ENCODE results near the gene DCTN2. TPM values are rescaled to one million over a fixed set of nuclear protein-coding genes. Genes with fewer than 3 reads are reported as not detected.

DCTN2 gene
- total RNA-seq, 2 experiments from 2014 or later: 68.4 to 97.2 TPM

DNA sequence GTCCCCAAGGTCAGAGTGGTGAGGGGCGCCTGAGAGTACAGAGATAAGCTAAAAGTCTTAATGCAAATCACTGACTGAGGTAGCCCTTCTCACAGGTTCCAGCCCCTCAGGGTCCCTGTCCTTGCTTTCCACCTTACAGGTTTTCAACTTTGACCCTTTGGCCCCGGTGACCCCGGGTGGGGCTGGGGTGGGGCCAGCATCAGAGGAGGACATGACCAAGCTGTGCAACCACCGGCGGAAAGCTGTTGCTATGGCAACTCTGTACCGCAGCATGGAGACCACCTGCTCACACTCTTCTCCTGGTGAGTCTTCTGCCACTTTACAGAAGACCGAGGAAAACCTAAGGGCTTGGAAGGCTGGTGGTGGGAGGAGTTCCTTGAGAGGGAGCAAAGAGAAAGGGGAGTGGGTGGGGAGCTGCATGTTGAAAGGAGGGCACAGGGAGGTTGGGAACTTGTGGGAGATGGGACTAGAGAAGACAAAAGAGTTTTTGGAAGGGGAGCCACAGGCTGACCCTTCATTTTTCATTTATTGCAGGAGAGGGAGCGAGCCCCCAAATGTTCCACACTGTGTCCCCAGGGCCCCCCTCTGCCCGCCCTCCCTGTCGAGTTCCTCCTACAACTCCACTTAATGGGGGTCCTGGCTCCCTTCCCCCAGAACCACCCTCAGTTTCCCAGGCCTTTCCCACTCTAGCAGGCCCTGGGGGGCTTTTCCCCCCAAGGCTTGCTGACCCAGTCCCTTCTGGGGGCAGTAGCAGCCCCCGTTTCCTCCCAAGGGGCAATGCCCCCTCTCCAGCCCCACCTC is 22.0 kb downstream of the DCTN2 start:
- Histone ChIP-seq H3K36me3 (ENCODE audit: insufficient read depth, low read length) (peaks cover 59% of the 10 kb centered on the region), H3K4me3 (ENCODE audit: low read depth, low read length, poor library complexity, severe bottlenecking) (peak overlapping the region; percentile 83), H2AFZ (ENCODE audit: low read length) (no peak overlapping the region), H3K9me3 (ENCODE audit: low read length) (no peaks in the 10 kb centered on the region), H3K9me2 (ENCODE audit: insufficient read depth, low read length) (no peaks in the 10 kb centered on the region), H3K4me2 (ENCODE audit: low read length) (peak overlapping the region; percentile 81), H3K27ac (ENCODE audit: low read depth, low read length, poor library complexity, severe bottlenecking) (peak overlapping the region; percentile 97), H3K79me2 (ENCODE audit: insufficient read depth, low read depth, low read length) (peaks cover 23% of the 10 kb centered on the region), H3K4me1 (ENCODE audit: insufficient read depth, low read length, poor library complexity, severe bottlenecking) (peaks cover 36% of the 10 kb centered on the region), H4K20me1 (ENCODE audit: insufficient read depth, low read length) (peaks cover 12% of the 10 kb centered on the region; the same call in 1 of the 2 replicates)
- no TSS peak for BruUV-seq (replicated peaks)
- intact Hi-C loops (cut with micrococcal nuclease; ENCODE audit: unreplicated experiment): loop anchor here (5.0 kb wide), 1 partner anchor 227 kb away; the partner anchor contains the start of gene CDK4
- no peak for DNase-seq (ENCODE audit: low spot score)
- TF ChIP-seq EZH2phosphoT487 (IDR thresholded peaks at IDR 0.05; ENCODE audit: borderline replicate concordance, low read depth, low read length): no peak
- TF ChIP-seq, protein P1, sequence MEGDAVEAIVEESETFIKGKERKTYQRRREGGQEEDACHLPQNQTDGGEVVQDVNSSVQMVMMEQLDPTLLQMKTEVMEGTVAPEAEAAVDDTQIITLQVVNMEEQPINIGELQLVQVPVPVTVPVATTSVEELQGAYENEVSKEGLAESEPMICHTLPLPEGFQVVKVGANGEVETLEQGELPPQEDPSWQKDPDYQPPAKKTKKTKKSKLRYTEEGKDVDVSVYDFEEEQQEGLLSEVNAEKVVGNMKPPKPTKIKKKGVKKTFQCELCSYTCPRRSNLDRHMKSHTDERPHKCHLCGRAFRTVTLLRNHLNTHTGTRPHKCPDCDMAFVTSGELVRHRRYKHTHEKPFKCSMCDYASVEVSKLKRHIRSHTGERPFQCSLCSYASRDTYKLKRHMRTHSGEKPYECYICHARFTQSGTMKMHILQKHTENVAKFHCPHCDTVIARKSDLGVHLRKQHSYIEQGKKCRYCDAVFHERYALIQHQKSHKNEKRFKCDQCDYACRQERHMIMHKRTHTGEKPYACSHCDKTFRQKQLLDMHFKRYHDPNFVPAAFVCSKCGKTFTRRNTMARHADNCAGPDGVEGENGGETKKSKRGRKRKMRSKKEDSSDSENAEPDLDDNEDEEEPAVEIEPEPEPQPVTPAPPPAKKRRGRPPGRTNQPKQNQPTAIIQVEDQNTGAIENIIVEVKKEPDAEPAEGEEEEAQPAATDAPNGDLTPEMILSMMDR (conservative IDR thresholded peaks at IDR 0.05; ENCODE audit: low read length): no peak
- CTCF ChIA-PET (ENCODE audit: unreplicated experiment): no interaction called here
- POLR2A ChIA-PET: interaction anchor here (1.8 to 2.2 kb wide), 2 partner anchors 8 to 16 kb away, joined by 8 to 17 read pairs; no protein-coding TSS in a partner anchor

DNA sequence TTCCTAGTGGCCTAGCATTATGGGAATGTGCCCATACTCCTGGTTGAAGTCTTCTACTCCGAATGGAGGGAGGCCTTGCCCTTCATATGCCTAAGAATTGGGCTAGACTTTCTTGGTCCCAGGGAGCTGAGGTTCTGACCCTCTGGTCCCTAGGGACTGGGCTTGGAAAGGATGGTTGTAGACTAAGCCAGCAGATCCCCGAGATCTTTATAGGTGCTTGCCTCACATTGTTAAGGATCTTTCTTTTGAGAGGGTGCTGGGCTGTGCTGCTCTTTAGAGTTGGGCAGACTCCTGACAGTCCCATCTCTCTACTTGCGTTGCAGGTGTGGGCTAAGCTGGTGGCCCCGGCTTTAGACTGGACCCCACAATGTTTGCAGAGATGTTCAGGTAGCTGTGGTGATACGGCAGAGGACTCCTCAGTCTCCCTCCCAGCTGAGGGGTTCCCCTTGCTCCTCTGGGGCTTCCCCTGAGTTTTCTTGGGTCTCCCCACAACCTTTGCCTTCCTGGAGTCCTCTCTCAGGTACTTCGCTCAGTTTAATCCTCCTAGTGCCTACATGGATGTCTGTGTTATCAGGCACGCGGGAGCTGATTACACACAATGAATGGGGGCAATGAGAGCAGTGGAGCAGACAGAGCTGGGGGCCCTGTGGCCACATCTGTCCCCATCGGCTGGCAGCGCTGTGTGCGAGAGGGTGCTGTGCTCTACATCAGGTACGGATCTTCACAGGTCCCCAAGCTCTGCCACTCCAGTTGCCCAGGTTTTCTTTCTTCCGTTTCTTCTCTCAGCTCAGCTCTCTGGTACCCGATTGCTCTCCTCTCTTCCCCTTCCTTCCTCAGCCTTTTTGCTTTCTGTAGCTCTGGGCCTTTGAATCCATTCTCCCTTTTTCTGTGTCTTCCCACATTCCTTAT is 23.0 kb downstream of the DCTN2 start:
- ChIA-PET CTCF (ENCODE audit: unreplicated experiment) (interaction anchor here (0.5 to 0.6 kb wide), 2 partner anchors 248 to 685 kb away, joined by 4 to 10 read pairs; partner anchors contain the start of gene EEF1AKMT3), POLR2A (interaction anchor here (1.8 to 2.2 kb wide), 2 partner anchors 9 to 17 kb away, joined by 8 to 17 read pairs; no protein-coding TSS in a partner anchor)
- Histone ChIP-seq H3K4me1 (ENCODE audit: insufficient read depth, low read length, poor library complexity, severe bottlenecking) (peaks cover 42% of the 10 kb centered on the region), H3K27ac (ENCODE audit: low read depth, low read length, poor library complexity, severe bottlenecking) (peak overlapping the region; percentile 97), H3K79me2 (ENCODE audit: insufficient read depth, low read depth, low read length) (peaks cover 33% of the 10 kb centered on the region), H2AFZ (ENCODE audit: low read length) (no peak overlapping the region), H3K4me2 (ENCODE audit: low read length) (peak overlapping the region; percentile 81), H4K20me1 (ENCODE audit: insufficient read depth, low read length) (peaks cover 20% of the 10 kb centered on the region), H3K9me2 (ENCODE audit: insufficient read depth, low read length) (no peaks in the 10 kb centered on the region), H3K9me3 (ENCODE audit: low read length) (no peaks in the 10 kb centered on the region), H3K4me3 (ENCODE audit: low read depth, low read length, poor library complexity, severe bottlenecking) (peak overlapping the region; percentile 83), H3K36me3 (ENCODE audit: insufficient read depth, low read length) (peaks cover 60% of the 10 kb centered on the region)
- intact Hi-C loops (cut with micrococcal nuclease; ENCODE audit: unreplicated experiment): loop anchor here (2.0 to 5.0 kb wide), 3 partner anchors 23 to 228 kb away; partner anchors contain the start of genes CDK4, DCTN2 and PIP4K2C
- no TSS peak for BruUV-seq (replicated peaks)
- no peak for TF ChIP-seq EZH2phosphoT487 (IDR thresholded peaks at IDR 0.05; ENCODE audit: borderline replicate concordance, low read depth, low read length)
- TF ChIP-seq, protein P1 (conservative IDR thresholded peaks at IDR 0.05; ENCODE audit: low read length): no peak
- DNase-seq (ENCODE audit: low spot score): peak; percentile 55
